DMS53 treated with DMSO at 0.1 percent for 48 hours (cell line): Measurements from ENCODE around the gene SPHK2.

Experiments used
- DNase-seq: peaks from one replicate; lab custom pipeline; 2025; ENCODE audit not compliant: unreplicated experiment; lab: John Stamatoyannopoulos, UW

The SPHK2 gene

DNA sequence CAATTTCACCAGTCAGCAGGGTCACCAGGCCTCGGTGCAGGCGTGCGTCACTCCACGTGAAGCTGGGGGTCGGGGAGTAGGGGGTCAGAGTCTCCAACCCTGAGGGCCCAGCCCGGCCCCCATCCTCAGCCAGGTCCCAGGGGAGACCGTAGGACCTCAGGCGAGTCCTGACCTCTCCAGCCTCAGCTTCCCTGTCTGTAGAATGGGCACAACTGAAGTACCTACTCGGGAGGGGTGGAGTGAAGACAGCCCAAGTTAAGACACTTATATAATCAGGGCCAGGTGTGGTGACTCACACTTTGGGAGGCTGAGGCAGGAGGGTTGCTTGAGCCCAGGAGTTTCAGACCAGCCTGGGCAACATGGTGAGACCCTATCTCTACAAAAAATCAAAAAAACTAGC, 15.5 kb upstream of the SPHK2 start:
- DNase-seq = no peak

DNA sequence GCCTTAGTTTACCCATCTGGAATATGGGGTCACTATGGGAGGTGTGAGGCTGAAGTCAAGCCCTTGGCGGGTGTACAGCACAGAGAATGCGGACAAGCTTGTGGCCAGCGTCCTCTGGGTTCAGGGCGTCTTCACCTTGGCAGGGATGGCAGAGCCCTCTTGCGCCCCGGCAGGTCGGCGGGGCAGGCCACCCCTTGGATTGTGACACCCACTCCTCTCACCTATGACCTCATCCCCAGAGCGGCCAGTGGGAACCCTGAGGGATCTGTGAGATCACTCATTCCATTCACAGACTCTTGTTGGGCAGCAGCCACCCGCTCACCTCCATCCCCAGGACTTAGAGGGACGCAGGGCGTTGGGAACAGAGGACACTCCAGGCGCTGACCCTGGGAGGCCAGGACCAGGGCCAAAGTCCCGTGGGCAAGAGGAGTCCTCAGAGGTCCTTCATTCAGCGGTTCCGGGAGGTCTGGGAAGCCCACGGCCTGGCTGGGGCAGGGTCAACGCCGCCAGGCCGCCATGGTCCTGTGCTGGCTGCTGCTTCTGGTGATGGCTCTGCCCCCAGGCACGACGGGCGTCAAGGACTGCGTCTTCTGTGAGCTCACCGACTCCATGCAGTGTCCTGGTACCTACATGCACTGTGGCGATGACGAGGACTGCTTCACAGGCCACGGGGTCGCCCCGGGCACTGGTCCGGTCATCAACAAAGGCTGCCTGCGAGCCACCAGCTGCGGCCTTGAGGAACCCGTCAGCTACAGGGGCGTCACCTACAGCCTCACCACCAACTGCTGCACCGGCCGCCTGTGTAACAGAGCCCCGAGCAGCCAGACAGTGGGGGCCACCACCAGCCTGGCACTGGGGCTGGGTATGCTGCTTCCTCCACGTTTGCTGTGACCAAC, 12.6 kb upstream of the SPHK2 start, which contains the start of gene SPACA4:
SPACA4 (plus strand) TSS at position 280 of the 896 bp plus-strand sequence; CDS start at position 517, 237 bp downstream.
- DNase-seq = no peak

DNA sequence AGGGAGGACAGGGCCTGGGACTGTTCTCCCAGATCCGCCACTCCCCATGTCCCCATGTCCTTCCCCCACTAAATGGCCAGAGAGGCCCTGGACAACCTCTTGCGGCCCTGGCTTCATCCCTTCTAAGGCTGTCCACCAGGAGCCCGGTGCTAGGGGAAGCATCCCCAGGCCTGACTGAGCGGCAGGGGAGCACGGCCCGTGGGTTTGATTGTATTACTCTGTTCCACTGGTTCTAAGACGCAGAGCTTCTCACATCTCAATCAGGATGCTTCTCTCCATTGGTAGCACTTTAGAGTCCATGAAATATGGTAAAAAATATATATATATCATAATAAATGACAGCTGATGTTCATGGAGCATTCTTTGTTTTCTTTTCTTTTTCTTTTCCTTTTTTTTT, 11.9 kb upstream of the SPHK2 start:
- no peak for DNase-seq

DNA sequence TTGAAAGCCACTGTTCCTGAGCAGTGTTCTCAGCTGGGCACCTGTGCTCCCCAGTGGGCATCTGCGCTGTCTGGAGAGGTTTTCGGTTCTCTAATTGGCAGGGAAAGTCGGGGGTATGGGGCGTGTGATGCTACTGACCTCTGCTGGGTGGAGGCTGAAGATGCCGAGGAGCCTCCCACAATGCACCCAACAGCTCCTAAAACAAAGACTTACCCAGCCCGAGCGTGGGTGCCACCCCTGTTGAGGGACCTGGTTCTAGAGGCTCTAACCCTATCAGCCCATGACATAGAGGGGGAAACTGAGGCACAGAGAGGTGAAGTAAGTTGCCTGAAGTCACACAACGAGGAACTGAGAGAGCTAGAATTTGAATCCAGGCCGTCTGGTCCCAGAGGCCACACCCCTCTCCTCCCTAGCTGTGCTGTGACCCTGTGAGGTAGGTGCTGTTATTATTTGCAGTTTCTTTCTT, 10.5 kb upstream of the SPHK2 start:
- peak; percentile 18 for DNase-seq

DNA sequence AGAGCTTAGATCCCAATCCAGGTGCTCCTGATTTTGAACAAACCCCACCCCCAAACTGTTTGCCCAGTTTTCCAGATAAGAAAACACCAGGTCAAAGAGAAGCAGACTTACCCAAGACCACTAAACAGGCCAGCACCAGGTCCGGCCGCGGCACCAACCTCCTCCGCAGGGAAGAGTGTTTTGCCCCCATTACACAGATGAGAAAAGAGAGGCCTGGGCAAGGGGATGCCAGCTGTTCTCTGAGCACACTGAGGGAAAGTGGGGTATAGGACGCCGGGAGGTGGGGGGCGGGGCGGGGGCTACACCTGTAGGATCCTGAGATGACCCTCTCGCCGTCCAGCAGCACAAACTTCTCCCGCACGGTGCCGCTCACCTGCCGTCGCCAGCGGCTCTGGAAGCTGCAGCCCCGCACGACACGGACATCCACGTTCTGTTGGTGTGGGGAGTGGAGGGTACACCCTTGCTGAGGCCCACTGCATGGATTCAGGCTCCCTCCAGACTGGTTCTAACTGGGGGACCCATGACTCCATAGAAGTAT, 9.7 kb upstream of the SPHK2 start:
- no peak for DNase-seq

DNA sequence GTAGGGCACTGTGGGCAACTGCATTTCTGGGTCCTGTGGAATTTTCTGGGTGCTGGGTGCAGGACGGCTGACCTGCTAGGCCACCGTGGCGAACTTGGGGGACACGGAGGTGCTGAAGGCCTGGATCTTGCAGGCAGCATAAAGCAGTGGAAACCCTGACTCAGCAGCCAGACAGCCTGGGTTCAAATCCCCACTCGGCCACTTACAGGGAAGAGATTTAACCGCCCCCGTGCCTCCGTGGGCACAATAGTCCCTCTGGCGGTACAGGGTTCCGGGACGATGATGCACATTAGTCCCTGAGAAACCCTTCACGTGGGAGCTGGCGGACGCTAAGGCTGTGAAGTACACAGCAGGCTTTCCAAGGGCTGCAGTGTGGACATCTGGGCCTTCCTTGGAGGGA, 7.4 kb upstream of the SPHK2 start:
- no peak for DNase-seq

DNA sequence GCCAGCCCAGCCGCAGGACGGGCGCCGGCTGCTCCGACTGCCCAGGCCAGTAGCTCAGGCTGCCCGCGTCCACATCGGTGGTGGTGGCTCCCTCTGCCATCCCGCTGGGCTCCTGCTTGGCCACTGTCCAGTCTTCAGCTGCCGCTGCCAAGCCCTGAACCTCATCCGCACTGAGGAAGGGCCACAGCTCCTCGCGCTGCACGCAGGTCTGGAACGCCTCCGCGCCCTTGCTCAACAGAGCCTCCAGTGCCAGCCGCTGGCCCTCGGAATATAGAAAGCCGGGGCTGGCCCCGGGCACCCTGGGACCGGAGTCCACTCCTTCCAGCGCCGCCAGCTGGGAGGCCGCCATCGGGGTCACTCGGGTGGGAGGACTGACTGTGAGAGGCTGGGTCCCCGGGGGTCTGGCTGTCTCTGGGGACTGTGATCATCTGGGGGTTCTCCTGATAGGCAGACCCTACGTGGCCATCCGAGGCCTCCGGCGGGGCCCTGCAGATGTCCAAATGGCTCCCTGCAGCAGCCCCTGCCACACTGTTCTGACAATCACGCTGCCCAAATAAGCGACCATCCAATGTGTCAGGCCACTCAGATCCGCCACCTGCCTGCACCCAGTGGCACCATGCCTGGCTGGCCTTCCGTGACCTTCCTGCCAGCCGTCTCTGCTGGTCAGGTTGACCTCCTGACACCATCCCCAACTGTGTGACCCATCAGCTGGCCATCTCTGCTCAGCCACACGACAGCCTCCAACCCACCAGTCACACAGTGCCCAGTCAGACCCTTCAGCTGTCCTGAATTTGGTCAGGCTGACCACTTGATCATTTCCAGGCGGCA, 6.1 kb upstream of the SPHK2 start:
- DNase-seq = no peak

DNA sequence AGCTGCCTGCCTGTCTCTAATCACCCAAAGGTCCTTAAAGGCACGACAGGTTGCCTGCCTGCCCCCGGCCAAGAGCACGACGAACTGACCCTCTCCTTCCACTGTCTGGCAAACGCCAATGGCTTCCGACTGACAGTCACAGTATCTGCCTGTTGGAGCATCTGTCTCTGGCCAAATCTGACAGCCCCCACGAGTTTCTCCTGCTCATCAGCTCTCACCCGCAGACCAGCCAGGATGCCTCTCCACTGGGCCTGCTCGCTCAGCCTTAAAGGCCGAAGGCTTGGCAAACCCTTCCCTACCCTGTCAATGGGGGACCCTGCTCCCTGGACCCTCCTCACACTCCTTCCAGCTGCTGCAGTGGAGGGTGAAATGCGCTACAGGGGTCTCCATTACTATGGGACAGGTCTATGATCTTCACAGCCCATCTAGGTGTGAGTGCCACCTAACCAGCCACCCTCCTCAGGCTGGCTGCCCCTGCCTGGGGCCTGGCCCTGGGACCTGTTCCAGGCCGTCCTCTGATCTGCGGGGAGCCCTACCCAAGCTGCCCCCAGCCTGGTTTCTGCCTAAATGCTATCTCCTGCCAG, 5.4 kb upstream of the SPHK2 start:
- DNase-seq = no peak

DNA sequence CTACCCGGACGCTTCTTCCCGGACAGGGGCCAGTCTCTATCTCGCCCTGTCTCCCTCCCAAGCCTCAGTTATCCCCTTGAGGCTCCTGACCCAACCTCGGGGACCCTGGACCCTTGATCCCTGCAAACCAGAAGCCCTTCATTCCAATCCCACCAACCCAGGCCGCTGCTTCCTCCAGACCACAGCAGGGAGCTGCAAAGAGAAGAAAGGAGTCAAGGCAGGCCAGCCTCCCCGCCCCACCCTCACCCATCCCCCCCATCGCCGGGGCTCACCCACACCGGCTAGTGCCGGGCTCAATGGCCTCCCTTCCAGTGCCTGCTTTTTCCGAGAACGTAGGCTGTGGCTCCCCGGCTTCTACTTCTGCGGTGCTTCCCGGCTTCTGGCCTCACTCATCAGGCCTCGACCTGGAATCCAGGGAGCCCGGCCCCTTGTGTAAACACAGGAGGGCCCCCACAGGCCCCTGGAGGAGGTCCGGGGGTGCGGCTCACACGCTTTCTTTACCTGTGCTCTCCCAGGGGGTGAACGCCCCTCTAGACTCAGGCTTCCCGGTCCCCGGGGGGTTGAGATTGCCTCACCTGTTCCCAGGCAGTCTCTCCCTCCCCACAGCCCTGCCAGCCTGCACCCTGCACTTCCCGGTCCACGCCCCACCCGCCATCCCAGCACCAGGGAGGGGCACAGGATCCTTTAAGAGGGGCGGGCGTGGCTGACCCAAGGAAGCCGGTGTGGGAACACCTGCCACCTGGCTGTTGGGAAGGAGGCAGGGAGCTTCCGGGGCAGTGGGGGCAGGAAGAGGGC, 4.7 kb upstream of the SPHK2 start, which contains the start of gene FAM83E:
FAM83E (minus strand) TSS at position 641 of the 795 bp plus-strand sequence. CDS start 1,704 bp downstream, outside the sequence.
- peak; percentile 88 for DNase-seq

DNA sequence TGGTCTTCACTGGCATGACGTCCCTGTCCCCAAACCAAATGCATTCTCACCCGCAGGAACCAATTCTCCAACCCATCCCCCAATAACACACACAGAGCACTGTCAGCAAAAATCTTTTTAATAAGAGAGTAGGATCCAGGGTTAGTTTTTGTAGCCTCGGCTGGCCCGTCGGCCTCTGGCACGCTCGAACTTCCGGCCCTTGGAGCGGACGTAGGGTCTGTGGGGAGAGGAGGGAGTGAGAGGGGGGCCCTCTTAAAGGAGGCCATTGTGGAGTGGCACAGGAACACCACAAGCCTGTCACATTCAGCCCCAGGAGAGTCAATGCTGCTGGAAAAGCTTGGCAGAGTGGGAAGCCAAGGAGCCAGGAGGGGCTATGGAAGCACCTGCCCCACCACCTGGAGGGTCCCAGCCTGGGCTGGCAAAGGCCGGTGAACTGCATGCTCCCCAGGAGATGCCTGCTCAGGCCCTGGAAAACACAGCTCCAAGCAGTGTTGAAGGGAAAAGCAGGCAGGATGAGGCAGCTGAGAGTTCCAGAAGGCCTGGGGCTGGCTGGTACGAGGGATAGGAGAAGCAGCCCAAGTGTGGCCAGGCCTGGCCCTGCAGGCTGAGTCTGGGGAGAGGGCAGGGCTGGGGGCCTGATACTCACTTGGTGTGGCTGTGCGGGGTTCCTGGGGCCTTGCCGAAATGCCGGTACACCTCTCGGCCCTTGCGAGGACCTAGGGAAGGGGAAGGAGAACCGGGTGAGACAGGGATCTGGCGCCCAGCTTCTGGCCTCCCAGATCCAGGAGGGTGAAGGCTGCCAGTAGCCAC, 3.9 kb upstream of the SPHK2 start:
- no peak for DNase-seq

DNA sequence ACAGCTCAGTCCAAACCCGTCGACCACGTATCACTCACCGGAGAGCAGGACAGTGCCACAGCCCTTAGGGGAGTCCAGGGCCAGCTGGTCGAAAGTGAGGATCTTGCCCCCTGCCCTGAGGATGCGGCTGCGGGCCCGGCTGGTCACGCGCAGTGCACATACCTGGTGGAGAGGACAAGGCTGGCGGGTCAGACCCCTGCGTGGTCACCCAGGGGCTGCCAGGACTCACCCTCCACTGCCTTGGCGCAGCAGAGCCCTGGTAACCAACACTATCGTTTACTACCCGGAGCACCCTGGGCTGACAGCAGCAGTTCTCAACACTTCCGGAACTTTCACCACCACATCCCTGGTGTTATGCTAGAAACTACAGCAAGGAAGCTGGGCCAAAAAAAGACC, 3.3 kb upstream of the SPHK2 start:
- DNase-seq = no peak

DNA sequence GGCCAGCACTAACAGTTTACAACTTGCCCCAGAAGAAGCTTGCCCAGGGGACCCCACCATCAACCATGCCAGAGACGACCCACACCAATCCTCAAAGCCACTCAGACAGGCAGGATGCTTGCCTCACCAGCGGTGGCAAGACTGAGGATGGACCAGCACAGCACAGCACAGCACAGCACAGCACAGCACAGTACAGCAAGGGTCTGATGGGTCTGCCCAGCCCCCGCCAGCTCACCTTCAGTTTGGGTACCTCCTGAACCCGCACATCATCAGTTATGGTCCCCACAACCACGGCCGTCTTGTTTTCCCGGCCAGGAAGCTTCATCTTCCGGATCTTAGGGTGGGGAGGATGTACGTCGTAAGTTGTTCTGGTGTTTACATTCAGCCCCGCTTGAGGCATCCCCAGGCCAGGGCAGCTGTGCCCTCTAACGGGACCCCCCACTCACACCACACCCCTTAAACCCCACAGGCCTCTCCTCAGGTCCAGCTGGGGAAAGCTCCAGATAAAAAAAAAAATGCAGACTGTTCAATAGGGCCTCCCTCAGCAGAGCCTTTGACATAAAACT, 2.7 kb upstream of the SPHK2 start:
- DNase-seq = no peak

DNA sequence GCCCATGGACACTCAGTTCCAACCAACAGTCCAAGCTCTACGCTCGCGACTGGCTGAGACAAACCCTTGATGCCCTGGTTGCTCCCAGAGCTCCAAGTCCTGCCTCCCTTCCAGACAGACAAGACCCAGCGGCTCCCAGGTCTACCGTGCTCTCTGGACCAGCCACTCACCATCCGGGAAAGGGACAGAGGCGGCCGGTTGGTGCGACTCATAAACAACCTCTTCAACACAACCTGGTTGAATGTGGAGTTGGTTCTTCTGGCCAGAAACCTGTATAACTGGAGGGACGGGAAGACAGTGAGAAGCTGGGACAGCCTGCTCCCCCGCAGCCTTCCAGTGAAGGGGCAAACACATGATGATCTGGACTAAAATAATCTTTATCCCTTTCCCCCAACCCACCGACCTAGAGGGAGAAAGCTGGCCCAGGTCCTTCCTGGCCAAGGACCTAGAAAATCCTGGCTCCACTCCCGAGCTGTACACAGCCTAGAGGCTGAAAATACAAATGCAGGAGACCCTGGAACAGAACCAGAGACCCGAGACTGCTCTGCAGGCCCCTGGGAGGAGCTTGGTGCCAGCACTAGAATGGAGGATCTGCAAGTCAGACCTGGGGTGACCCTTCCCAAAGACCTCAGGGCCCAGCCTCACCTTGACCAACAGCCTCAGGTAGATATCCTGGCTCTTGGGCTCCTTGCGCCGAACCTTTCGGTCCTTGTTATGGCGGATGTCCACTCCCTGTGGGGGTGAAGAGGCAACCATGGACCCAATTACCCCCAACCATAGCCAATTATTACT, 2.0 kb upstream of the SPHK2 start:
- no peak for DNase-seq

DNA sequence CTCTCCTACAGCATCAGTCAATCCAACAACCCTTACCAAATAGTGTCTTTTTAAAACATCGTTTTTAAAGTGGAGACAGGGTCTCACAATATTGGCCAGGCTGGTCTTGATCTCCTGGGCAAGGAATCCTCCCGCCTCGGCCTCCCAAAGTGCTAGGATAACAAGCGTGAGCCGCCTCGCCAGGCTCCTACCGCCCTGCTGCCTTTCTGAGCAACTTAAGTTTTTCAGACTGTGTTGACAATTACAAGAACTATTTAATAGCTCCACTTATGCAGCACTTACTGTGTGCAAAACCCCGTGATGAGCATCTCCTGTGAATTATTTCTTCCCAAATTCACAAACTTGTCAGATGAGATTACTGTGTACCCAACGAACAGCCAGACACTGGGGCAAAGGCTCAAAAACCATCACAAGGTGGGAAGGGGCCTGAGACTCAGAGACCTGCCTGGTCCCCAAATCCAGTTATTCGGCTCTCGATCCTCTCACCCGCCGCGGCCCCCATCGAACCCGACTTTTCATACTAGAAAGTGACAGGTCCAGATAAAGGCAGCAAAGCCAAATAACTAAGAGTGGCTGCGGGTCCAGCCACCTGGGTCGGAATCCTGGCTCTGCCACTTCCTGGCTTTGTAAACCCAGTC, 909 bp upstream of the SPHK2 start:
- DNase-seq = no peak

DNA sequence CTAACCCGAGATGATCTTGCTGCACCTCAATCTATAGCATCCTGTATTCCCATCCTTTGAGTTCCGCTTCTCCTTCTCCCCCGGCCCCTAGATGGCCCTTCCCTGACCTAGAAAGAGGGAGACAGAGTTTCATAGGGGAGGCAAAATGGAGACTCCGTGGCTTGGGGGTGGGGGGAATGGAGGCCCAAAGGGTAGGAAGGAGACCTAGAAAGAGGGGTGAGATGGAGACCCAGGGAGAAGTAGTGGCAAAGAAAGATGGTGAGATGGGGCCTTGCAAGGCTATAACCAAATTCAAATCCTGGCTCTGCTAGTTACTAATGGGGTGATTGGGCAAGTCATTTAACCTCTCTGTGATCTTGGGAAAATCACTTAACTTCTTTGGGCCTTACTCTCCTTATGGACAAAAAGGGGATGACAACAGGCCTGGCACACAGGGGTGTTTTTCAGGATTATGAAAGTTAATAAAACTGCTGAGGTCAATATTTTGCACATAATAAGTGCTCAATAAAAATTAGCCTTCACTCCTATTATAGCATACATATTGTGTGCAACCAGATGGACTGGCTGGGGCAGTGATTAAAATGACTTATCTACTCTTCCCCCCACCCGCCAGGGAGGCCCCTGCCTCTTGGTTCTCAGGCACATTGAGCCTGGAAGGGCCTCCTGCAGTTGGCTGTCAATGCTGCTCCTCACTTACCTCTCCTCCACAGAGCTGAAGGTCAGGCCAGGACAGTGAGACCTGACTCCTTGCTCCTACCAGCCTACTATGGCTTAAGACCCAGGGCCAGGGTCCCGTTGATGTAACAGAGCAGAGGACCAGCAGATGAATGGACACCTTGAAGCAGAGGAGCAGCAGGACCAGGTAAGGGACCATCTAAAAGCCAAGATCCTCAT, 633 bp downstream of the SPHK2 start:
- DNase-seq = no peak

DNA sequence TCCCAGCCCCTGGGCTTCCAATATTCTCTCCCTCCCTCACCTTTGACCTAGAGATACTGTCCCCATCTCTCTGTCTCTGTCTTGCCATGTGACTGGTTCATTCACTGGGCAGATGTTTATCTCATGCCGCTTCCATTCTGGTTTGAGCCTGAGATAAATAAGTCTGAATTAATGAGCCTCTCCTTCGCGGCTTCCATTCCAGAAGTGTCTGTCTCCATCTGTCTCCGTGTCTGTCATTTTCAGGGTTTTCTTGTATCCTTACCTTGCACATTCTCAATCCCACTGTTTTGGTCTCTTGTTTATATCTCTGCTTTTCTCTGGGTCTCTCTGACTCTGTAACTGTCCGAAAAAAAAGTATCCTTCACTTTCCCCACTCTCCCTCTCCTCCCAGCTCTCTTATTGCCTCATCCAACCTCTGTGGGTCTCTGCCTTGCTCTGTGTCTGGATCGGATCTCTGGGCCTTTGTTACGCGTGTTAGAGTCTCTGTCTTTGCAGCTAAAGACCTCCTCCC, 4.3 kb downstream of the SPHK2 start:
- no peak for DNase-seq
